Neutrophil (primary cell): ENCODE results near the gene NUP210.

ENCODE experiments used
- H3K27ac ChIP-seq: fragments of 200-600 bp; sonication (generic); 2 replicates; pipeline ENCODE4 v1.5.1; 2016; ENCODE audit warnings: mild to moderate bottlenecking, moderate library complexity
- H3K27me3 ChIP-seq: fragments of 200-600 bp; sonication (generic); 2 replicates; pipeline ENCODE4 v1.6.0; 2016; ENCODE audit warnings: mild to moderate bottlenecking
- H3K36me3 ChIP-seq: fragments of 200-600 bp; sonication (generic); 2 replicates; pipeline ENCODE4 v1.5.1; 2017
- H3K4me1 ChIP-seq, 2 experiments: fragments of 200-600 bp in 1 of 2; sonication (generic) in 1 of 2; 1 replicate in 1 of 2; 2 replicates in 1 of 2; pipeline versions ENCODE4 v1.5.1 to v1.6.1; 2013 to 2016; ENCODE audit warnings: low read depth in 1 of 2, low read length in 1 of 2, mild to moderate bottlenecking in 1 of 2, moderate library complexity in 1 of 2; ENCODE audit not compliant: control insufficient read depth in 1 of 2, insufficient read depth in 1 of 2
- H3K4me3 ChIP-seq, 2 experiments: fragments of 200-600 bp in 1 of 2; sonication (generic) in 1 of 2; 1 replicate in 1 of 2; 2 replicates in 1 of 2; pipeline ENCODE4 v1.5.1; 2013 to 2016; ENCODE audit warnings: low read depth in 1 of 2, low read length in 1 of 2, mild to moderate bottlenecking in 1 of 2, moderate library complexity in 1 of 2
- H3K9me3 ChIP-seq: fragments of 200-600 bp; sonication (generic); 2 replicates; pipeline ENCODE4 v1.5.1; 2016
- CTCF ChIP-seq: fragments of 200-600 bp; sonication (generic); IDR thresholded peaks from 2 replicates; pipeline ENCODE4 v1.5.1; 2016; ENCODE audit warnings: antibody characterized with exemption

Gene NUP210

GRCh38 chr3:13333236-13333897 lies 86.8 kb downstream of the NUP210 start:
- no peaks in the 10 kb centered on the region for H3K9me3 ChIP-seq
- no peaks in the 10 kb centered on the region for H3K27me3 ChIP-seq
- no peaks in the 10 kb centered on the region for H3K4me1 ChIP-seq
- H3K27ac ChIP-seq, result no peak overlapping the region
- H3K4me3 ChIP-seq, result no peak overlapping the region
- peaks cover 100% of the 10 kb centered on the region for H3K36me3 ChIP-seq
- no peak for TF ChIP-seq CTCF

GRCh38 chr3:13332740-13333139 lies 87.4 kb downstream of the NUP210 start:
- no peak for TF ChIP-seq CTCF
- peaks cover 100% of the 10 kb centered on the region for H3K36me3 ChIP-seq
- H3K27me3 ChIP-seq, result no peaks in the 10 kb centered on the region
- no peaks in the 10 kb centered on the region for H3K9me3 ChIP-seq
- H3K4me1 ChIP-seq, result no peaks in the 10 kb centered on the region
- no peak overlapping the region for H3K4me3 ChIP-seq
- no peak overlapping the region for H3K27ac ChIP-seq

- H3K27me3 ChIP-seq, result no peaks in the 10 kb centered on the region
- TF ChIP-seq CTCF, result no peak
- no peak overlapping the region for H3K4me3 ChIP-seq
- H3K36me3 ChIP-seq, result peaks cover 100% of the 10 kb centered on the region
- H3K27ac ChIP-seq, result no peak overlapping the region
- H3K4me1 ChIP-seq, result no peaks in the 10 kb centered on the region
- no peaks in the 10 kb centered on the region for H3K9me3 ChIP-seq
Measured at GRCh38 chr3:13332158-13332557, 88.0 kb downstream of the NUP210 start.

GRCh38 chr3:13329746-13330145 lies 90.4 kb downstream of the NUP210 start:
- no peak for TF ChIP-seq CTCF
- Histone ChIP-seq H3K4me3 (no peak overlapping the region), H3K4me1 (no peaks in the 10 kb centered on the region), H3K27ac (no peak overlapping the region), H3K27me3 (no peaks in the 10 kb centered on the region), H3K9me3 (no peaks in the 10 kb centered on the region), H3K36me3 (peaks cover 100% of the 10 kb centered on the region)

GRCh38 chr3:13325892-13326443 lies 94.2 kb downstream of the NUP210 start:
- TF ChIP-seq CTCF, result no peak
- H3K27ac ChIP-seq, result no peak overlapping the region

More at GRCh38 chr3:13325892-13326443, 94.2 kb downstream of the NUP210 start:
- Histone ChIP-seq H3K36me3 (peaks cover 100% of the 10 kb centered on the region), H3K9me3 (no peaks in the 10 kb centered on the region), H3K4me3 (no peak overlapping the region), H3K27me3 (no peaks in the 10 kb centered on the region), H3K4me1 (no peaks in the 10 kb centered on the region)
